Cardiac muscle cell (in vitro differentiated cells and primary cell): Measurements from ENCODE around the gene EDIL3. TPM values are rescaled to one million over a fixed set of nuclear protein-coding genes. Genes with fewer than 3 reads are reported as not detected.

Experiments used
- DNase-seq, 2 donors: peaks; one replicate each; pipeline versions ENCODE4 v3.0.0 to v3.0.0-alpha.2; 2010 to 2017; ENCODE audit warnings: low read depth in 1 of 2, low spot score in 1 of 2
- H3K27ac ChIP-seq: fragments of 200-600 bp; sonication (generic); 2 replicates; pipeline ENCODE4 v1.5.1; 2016
- H3K27me3 ChIP-seq: fragments of 200-600 bp; sonication (generic); 2 replicates; pipeline ENCODE4 v1.6.0; 2016; ENCODE audit warnings: control low read depth
- H3K36me3 ChIP-seq: fragments of 200-600 bp; sonication (generic); 2 replicates; pipeline ENCODE4 v1.5.1; 2016; ENCODE audit warnings: control low read depth
- H3K4me1 ChIP-seq: fragments of 200-600 bp; sonication (generic); 2 replicates; pipeline ENCODE4 v1.8.1; 2017; ENCODE audit warnings: low read depth, mild to moderate bottlenecking, mixed run types
- H3K4me3 ChIP-seq: fragments of 200-600 bp; sonication (generic); 2 replicates; pipeline ENCODE4 v1.5.1; 2016; ENCODE audit warnings: mild to moderate bottlenecking
- H3K9me3 ChIP-seq: fragments of 200-600 bp; sonication (generic); 2 replicates; pipeline ENCODE4 v1.5.1; 2017; ENCODE audit warnings: low read depth, mild to moderate bottlenecking, control low read depth
- CTCF ChIP-seq: IDR thresholded peaks from 2 replicates; pipeline ENCODE4 v1.5.1; 2012; ENCODE audit warnings: low read depth, mild to moderate bottlenecking, low read length
- polyA plus RNA-seq: library from polyadenylated mRNA; unstranded; fragments of >200 nt; fragmentation: Nextera tagmentation; extraction: Ambion mirVana; gene quantifications from 2 replicates; pipeline ENCODE4 v1.2.1, GENCODE V29; 2016
- total RNA-seq: library from RNA; depleted of rRNA; stranded (reverse); fragments of >200 nt; gene quantifications from 2 replicates; pipeline ENCODE4 v1.2.3, GENCODE V29; 2016

Gene EDIL3
- total and polyA plus RNA-seq, 2 experiments from 2014 or later: 7.2 to 7.7 TPM

GRCh38 chr5:84059672-84060071 is 325.0 kb downstream of the EDIL3 start:
- no peaks in the 10 kb centered on the region for H3K27me3 ChIP-seq
- no peaks in the 10 kb centered on the region for H3K9me3 ChIP-seq
- TF ChIP-seq CTCF: no peak
- H3K36me3 ChIP-seq: no peaks in the 10 kb centered on the region
- H3K27ac ChIP-seq: no peak overlapping the region
- DNase-seq: no peak
- no peaks in the 10 kb centered on the region for H3K4me1 ChIP-seq
- H3K4me3 ChIP-seq: no peak overlapping the region

DNA sequence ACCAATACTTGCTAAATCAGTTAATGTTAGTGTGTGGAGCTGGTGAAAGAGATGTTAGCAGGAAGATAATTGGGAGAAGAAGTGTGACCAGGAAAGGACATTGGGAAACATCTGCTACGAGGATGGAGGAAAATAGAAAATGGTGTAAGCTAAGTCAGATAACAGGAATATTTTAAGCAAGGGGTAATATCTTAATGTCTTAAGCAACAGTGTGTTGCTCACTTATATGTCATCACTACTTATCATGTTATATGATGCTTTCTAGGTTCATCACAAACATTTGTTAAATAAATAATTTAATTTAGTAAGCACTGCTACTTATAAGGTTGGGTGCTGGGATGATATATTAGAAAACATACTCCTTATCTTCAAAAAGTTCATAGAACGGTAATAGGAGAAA is 326.1 kb downstream of the EDIL3 start:
- no peak overlapping the region for H3K4me3 ChIP-seq
- H3K27ac ChIP-seq: no peak overlapping the region
- no peaks in the 10 kb centered on the region for H3K4me1 ChIP-seq
- no peak for TF ChIP-seq CTCF
- no peaks in the 10 kb centered on the region for H3K27me3 ChIP-seq
- H3K9me3 ChIP-seq: no peaks in the 10 kb centered on the region
- DNase-seq: peak in 1 of 2 donors; percentile 15
- H3K36me3 ChIP-seq: no peaks in the 10 kb centered on the region

- DNase-seq: no peak
- no peak for TF ChIP-seq CTCF
- no peak overlapping the region for H3K4me3 ChIP-seq
- no peaks in the 10 kb centered on the region for H3K4me1 ChIP-seq
- H3K27ac ChIP-seq: no peak overlapping the region
- H3K36me3 ChIP-seq: no peaks in the 10 kb centered on the region
- no peaks in the 10 kb centered on the region for H3K9me3 ChIP-seq
- H3K27me3 ChIP-seq: no peaks in the 10 kb centered on the region
Measured at GRCh38 chr5:84057211-84057610, 327.5 kb downstream of the EDIL3 start.

DNA sequence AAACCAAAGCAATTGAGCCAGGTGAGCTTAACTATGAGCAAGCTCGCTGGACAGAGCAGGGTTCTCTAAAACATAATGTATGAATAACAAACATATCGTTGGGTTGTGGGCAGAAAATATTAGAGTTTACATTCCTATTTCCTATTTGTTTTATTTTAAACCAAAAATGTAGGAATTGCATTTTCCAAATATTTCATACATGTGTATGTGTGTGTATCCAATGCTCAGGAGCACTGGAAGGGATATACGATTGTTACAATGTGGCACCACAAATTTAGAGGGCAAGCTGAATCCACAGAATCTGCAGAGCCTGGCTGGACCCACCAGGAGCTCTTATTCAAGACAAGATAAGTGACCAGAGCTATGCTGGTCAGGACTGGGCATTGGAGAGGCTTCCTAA is 338.7 kb downstream of the EDIL3 start:
- DNase-seq: no peak
- no peak for TF ChIP-seq CTCF
- H3K4me3 ChIP-seq: no peak overlapping the region
- H3K27ac ChIP-seq: no peak overlapping the region
- no peaks in the 10 kb centered on the region for H3K36me3 ChIP-seq
- H3K9me3 ChIP-seq: no peaks in the 10 kb centered on the region
- H3K4me1 ChIP-seq: no peaks in the 10 kb centered on the region
- H3K27me3 ChIP-seq: no peaks in the 10 kb centered on the region

GRCh38 chr5:84036842-84037241 is 347.8 kb downstream of the EDIL3 start:
- H3K9me3 ChIP-seq: no peaks in the 10 kb centered on the region
- no peak for DNase-seq
- H3K4me3 ChIP-seq: no peak overlapping the region
- TF ChIP-seq CTCF: no peak
- no peaks in the 10 kb centered on the region for H3K27me3 ChIP-seq
- H3K36me3 ChIP-seq: no peaks in the 10 kb centered on the region
- no peaks in the 10 kb centered on the region for H3K4me1 ChIP-seq
- H3K27ac ChIP-seq: no peak overlapping the region

- peak in 1 of 2 donors; percentile 9 for DNase-seq
- no peak for TF ChIP-seq CTCF
- H3K4me1 ChIP-seq: no peaks in the 10 kb centered on the region
Measured at GRCh38 chr5:84032324-84032723, 352.4 kb downstream of the EDIL3 start.

More at GRCh38 chr5:84032324-84032723, 352.4 kb downstream of the EDIL3 start:
- no peak overlapping the region for H3K27ac ChIP-seq
- no peaks in the 10 kb centered on the region for H3K27me3 ChIP-seq
- H3K9me3 ChIP-seq: no peaks in the 10 kb centered on the region
- no peak overlapping the region for H3K4me3 ChIP-seq
- H3K36me3 ChIP-seq: no peaks in the 10 kb centered on the region
